GM19455 (cell line): Measurements from ENCODE around the gene PARP12.
A peak's percentile ranks its signal among the peaks of the same experiment; 100 is the strongest.

Source experiments
- ATAC-seq: cut with Tn5 transposase; IDR thresholded peaks from one replicate; pipeline ENCODE4 v1.9.1; 2021; ENCODE audit not compliant: unreplicated experiment

The PARP12 gene

GRCh38 chr7:140060243-140060630 lies 2.5 kb downstream of the PARP12 start:
- no peak for ATAC-seq

- no peak for ATAC-seq
Measured at GRCh38 chr7:140059273-140060242, 3.2 kb downstream of the PARP12 start.

DNA sequence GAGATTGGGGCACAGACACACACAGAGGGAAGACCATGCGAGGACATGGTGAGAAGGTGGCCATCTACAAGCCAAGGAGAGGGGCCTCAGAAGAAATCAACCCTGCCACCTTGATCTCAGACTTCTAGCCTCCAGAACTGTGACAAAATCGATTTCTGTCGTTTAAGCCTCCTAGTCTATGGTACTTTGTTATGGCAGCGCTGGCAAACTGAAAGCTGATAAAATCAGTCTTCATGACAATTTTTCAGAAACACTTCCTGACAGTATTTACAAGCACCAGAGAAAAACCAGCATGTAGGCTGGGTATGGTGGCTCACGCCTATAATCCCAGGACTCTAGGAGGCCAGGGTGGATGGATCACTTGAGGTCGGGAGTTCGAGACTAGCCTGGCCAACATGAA lies 4.2 kb downstream of the PARP12 start:
- no peak for ATAC-seq

GRCh38 chr7:140057143-140057535 lies 5.6 kb downstream of the PARP12 start:
- ATAC-seq: no peak

DNA sequence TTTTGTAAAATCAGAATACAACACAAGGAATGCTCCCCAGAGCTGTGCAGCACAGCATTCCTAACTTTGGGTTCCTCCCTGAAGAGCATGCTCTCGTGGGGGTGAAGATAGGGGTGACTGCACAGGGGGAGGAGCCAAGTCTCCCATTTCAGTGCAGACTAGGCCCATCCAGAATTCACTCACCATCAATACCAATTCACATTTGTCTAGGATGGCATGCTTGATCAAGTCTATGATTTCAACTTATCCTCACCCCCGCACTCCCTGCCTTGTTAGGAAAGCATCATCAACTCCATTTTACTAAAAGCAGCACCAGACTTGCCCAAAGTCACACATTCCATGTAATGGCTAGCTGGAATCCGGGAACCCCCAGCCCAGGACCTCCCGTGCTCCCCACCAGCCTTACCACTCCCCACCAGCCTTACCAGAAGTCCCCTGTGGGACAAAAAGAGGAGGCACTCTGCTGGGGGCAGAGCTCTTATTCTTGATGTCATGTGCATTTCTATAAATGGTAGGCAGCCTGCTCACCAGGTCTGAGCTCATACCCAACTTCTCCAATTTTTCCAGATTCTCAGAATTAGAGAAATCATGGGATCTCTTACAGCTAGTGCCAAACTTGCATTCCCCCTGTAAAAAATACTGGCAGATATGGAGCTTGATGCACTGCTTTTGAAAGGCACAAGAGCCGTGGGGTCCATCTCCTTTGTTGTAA lies 6.2 kb downstream of the PARP12 start:
- ATAC-seq: no peak

- no peak for ATAC-seq
Measured at GRCh38 chr7:140055833-140056232, 6.9 kb downstream of the PARP12 start.

GRCh38 chr7:140054751-140055150 lies 8.0 kb downstream of the PARP12 start:
- no peak for ATAC-seq

- ATAC-seq: peak; percentile 89
Measured at GRCh38 chr7:140053812-140054539, 8.8 kb downstream of the PARP12 start.

GRCh38 chr7:140051820-140052219 lies 10.9 kb downstream of the PARP12 start:
- ATAC-seq: no peak

GRCh38 chr7:140050100-140050499 lies 12.7 kb downstream of the PARP12 start:
- ATAC-seq: no peak

DNA sequence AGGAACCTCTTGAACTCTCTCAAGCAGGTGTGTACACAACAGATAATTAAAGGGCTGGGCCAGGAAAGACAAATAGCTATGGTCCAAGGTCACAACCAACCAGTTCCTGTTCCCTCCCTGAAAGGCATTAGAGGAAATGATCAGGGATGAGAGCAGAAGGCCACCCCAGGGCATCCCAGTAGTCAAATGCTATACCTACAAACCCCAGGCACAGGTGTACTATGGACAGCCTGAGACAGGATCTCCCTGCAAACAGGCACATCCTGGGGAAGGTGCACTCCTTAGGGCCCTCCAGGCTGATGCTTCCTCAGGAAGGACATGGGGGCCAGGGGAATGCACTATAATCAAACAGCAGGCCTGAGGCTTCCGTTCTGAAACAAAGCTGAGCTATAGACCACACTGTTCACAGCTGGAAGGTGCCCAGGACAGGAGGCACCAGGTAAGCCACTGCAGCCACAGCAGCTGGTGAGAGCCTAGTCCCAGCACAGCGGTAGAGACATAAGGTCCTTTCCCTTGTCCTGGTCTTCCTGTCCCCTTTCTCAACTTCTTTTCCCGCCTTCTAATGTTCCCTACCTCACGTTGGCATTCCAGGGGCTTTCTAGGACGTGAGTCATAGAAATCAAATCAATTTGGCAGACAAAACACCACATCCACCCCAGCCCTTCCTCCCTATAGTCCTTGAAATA lies 13.3 kb downstream of the PARP12 start:
- ATAC-seq: no peak

GRCh38 chr7:140048989-140049338 lies 13.8 kb downstream of the PARP12 start:
- ATAC-seq: no peak

DNA sequence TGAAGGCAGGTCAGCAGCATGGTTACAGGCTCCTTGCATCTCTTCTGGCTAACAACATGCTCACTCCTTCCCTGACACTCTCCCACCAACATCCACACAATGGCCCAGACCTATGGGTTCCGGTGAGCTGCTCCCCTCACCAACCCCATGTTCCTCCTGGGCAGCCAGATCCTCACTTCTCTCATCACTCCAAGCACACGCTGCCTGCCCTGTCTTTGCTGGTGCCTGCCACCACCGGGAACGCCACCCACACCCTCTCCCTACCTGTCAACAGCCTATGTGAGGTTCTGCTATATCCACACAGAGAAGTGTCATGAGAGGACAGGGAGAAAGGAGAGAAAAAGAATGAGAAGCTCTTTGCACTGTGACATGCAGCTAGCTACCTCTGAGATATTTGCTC lies 14.6 kb downstream of the PARP12 start:
- no peak for ATAC-seq

DNA sequence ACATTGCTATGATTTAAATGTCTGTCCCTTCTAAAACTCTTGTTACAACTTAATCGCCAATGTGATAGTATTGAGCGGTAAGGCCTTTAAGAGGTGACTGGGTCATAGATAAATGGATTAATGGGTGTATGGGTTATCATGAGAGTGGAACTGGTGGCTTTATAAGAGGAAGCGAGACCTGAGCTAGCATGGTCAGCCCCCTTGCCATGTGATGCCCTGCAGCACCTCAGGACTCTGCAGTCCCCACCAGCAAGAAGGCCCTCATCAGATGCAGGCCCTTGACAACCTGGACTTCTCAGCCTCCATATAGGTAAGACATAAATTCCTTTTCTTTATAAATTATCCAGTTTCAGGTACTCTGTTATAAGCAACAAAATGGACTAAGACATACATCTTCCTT lies 15.6 kb downstream of the PARP12 start:
- no peak for ATAC-seq

- ATAC-seq: no peak
Measured at GRCh38 chr7:140045697-140046096, 17.1 kb downstream of the PARP12 start.

GRCh38 chr7:140044251-140044650 lies 18.5 kb downstream of the PARP12 start:
- ATAC-seq: no peak

GRCh38 chr7:140042386-140042670 lies 20.4 kb downstream of the PARP12 start:
- no peak for ATAC-seq

DNA sequence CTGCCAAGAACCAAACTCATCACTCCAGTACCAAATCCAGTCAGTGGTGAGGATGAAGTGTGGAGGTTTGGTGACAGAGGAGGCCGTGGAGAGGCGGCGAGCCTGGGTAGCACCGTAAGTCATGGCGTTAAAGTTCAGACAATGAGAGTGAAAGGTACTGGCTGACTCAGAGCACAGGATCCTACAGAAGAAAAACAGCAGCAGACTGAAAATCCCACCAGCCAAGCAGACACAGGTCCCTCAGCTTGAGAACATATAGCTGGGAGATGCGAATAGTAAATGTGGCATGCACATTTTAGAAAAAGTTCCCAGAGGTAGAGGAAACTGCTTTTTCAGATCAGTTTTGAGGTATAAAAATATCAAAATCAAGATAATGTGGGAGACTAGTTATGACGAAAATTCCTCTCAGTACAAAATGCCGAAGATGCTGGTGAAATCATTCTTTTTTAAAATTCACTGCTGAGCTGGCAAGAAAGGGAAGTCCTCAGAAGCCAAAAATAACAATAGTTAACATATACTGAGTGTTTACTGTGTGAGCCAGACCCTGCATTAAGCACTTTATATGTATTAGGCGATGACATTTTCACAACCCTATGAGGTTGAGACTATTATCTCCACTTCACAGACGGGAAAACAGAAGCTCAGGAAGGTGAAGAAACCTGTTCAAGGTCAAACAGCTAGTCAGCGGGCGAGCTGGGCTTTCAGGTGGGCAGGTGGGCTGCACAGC lies 20.9 kb downstream of the PARP12 start:
- ATAC-seq: no peak

DNA sequence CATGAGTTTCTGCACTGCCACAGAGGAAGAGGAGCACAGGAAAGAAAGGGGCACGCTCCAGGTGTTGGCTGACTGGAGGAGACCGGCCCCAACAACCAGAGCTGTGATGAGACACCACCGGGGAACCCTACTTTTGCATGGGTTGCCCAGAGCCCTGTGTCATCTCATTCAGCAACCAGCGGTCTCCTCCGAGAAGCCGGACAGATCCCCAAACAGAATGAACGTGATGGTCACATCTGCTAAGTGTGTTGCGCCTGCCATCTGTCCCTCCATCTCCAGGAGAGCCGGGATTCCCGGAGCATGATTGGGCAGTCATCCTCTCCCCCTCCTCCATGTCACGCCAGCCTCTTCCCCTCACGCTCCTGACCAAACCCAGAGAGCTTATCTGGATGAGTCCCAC lies 22.9 kb downstream of the PARP12 start:
- ATAC-seq: no peak

DNA sequence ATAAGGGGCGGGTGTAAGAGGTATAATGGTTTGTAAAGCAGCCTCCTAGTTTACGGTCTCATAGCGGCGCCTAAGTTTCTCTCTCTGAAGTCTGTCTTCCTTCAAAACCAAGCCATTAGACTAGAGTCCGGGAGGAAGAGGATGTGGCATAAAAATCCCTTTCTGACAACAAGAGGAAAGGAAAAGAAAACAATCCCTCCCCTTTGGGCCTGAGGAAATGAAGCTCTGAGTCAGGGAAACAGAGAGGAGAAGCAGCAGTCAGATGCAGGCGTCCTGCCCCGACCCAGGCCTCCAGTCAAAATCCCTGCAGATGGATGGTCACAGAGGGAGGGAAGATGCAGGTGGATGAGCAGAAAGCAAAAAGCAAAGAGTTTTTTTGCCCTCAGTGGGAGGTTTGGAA lies 23.7 kb downstream of the PARP12 start:
- ATAC-seq: no peak
